ENCODE measurements around the gene HAUS3.

DNA sequence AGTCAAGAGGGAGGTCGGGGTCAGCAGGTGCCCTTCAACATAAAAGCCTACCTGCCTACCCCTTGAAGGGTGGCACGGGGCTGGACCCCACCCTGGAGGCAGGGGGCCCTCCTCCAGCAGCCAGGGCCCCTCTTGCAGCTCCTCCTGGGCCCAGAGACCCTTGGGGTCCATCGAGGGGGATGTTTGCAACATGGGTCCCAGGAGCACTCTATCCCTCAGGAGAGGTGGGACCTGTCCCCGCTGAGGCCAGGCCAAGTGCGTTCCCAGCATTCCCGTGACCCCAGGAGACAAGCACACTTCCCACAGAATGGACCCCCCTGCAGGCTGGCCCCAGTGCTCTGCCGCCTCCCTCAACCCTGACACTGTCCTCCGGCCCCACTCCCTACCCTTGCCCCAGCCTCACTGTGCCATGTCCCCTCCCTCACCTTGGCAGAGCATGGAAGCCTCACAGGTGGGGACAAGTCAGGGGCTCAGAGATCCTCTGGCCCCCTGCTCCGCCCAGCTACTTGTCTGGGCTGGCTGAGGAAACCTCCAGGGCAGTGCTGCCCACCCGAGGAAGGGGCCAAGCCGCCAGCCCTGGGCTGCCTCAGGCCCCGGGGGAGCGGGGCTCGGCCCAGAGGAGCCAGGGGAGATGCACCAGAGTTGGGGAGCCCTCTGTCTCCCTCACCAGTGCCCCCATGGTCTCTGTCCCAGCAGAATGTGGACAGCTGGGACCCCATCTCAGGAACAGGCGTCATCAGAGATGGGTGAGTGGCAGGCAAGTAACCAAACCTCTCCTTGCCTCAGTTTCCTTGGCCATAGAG lies 17.8 kb upstream of the HAUS3 start:
- TF ChIP-seq YY1 (IDR thresholded peaks at IDR 0.05; ENCODE audit: insufficient read depth, insufficient read length) = no peak
- no peak for TF ChIP-seq ZNF274 (IDR thresholded peaks at IDR 0.05; ENCODE audit: low read depth, low read length)

All from NT2/D1 (cell line).